OCI-LY7 (cell line): ENCODE data around the gene TMEM80.

ENCODE experiments used
- EZH2phosphoT487 ChIP-seq: fragments of 200-600 bp; sonication (generic); IDR thresholded peaks from 2 replicates; pipeline ENCODE4 v1.6.1; 2018; ENCODE audit warnings: low read depth, borderline replicate concordance, mild to moderate bottlenecking, mixed run types, antibody characterized with exemption, low read length, moderate library complexity, mixed read lengths
- TF ChIP-seq, protein P1 (sequence below): fragments of 200-600 bp; sonication (generic); conservative IDR thresholded peaks from 2 replicates; pipeline ENCODE4 v1.5.1; 2014; ENCODE audit warnings: mild to moderate bottlenecking, antibody characterized with exemption, low read length, moderate library complexity, mixed read lengths

DNA sequence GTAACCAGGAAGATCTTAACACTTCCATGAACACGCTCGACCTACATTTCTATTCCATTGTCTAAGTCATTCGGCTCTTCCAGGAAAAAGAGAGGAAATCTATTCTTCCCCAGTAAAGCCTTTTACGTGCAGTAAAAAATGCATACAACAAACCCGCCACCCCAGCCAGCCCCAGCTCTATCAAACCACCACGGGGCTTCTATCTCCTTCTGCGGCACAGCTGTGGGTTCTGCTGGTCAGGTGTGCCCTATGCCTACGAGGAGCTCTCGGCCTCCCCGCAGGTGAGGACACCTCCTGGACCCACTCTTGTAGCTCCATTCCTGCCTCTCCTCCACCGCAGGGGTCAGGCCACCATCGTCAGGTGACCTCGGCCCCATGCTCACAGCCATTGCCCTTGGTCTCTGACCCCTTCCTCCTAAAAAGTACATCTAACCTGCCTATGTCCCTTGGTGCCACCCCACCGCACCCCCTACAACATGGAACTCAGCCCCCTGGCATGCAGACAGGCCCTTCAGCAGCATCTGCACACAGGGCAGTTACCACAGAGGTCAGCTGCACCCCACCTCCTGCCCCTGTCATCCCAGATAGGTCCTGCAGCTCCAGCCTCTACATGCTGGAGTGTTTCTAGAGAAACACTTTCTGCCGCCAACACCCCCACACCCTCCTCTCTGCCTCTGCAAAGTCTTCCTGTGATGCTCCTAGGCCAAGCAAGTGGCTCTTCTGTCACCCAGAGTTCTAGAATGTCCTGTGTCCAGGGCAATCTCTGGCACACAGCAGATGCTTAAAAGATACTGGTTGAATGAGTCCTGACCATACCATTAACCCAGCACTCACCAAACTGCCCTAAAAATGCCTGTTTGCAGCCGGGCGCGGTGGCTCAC is 3.7 kb upstream of the TMEM80 start:
- TF ChIP-seq, protein P1, sequence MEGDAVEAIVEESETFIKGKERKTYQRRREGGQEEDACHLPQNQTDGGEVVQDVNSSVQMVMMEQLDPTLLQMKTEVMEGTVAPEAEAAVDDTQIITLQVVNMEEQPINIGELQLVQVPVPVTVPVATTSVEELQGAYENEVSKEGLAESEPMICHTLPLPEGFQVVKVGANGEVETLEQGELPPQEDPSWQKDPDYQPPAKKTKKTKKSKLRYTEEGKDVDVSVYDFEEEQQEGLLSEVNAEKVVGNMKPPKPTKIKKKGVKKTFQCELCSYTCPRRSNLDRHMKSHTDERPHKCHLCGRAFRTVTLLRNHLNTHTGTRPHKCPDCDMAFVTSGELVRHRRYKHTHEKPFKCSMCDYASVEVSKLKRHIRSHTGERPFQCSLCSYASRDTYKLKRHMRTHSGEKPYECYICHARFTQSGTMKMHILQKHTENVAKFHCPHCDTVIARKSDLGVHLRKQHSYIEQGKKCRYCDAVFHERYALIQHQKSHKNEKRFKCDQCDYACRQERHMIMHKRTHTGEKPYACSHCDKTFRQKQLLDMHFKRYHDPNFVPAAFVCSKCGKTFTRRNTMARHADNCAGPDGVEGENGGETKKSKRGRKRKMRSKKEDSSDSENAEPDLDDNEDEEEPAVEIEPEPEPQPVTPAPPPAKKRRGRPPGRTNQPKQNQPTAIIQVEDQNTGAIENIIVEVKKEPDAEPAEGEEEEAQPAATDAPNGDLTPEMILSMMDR = no peak
- no peak for TF ChIP-seq EZH2phosphoT487
